A549 (cell line): ENCODE measurements around the gene CTBP2.

Experiments
- BHLHE40 ChIP-seq: IDR thresholded peaks from 2 replicates; pipeline ENCODE4 v1.6.1; 2012; ENCODE audit warnings: low read depth, low read length, inconsistent platforms
- CBX8 ChIP-seq: fragments of 200-600 bp; sonication (generic); IDR thresholded peaks from 2 replicates; pipeline ENCODE4 v1.6.1; 2016
- CHD4 ChIP-seq: fragments of 200-600 bp; sonication (generic); IDR thresholded peaks from 2 replicates; pipeline ENCODE4 v1.6.1; 2016; ENCODE audit warnings: antibody characterized with exemption, mild to moderate bottlenecking, borderline replicate concordance
- CTCF ChIP-seq: fragments of >200 bp; sonication (Bioruptor Twin); formaldehyde crosslinking; IDR thresholded peaks from 3 replicates; pipeline ENCODE4 v1.5.1; 2016
- ESRRA ChIP-seq: fragments of 150-350 bp; IDR thresholded peaks from 2 replicates; pipeline ENCODE4 v1.6.1; 2014; ENCODE audit warnings: mild to moderate bottlenecking, low read length, borderline replicate concordance
- HDAC2 ChIP-seq: fragments of 200-600 bp; sonication (generic); IDR thresholded peaks from 2 replicates; pipeline ENCODE4 v1.6.1; 2016
- MAX ChIP-seq: IDR thresholded peaks from 2 replicates; pipeline ENCODE4 v1.6.1; 2012
- MAZ ChIP-seq: fragments of 150-350 bp; IDR thresholded peaks from 2 replicates; pipeline ENCODE4 v1.6.1; 2014; ENCODE audit warnings: antibody characterized with exemption, low read depth, low read length, borderline replicate concordance
- POLR2A ChIP-seq: IDR thresholded peaks from 2 replicates; pipeline ENCODE4 v1.6.1; 2012; ENCODE audit warnings: mild to moderate bottlenecking, low read length
- REST ChIP-seq: fragments of 200-600 bp; sonication (generic); IDR thresholded peaks from 2 replicates; pipeline ENCODE4 v1.6.1; 2016; ENCODE audit warnings: antibody characterized with exemption, mild to moderate bottlenecking, moderate library complexity
- RNF2 ChIP-seq: fragments of 200-600 bp; sonication (generic); IDR thresholded peaks from 2 replicates; pipeline ENCODE4 v1.6.1; 2016; ENCODE audit warnings: low read depth, mild to moderate bottlenecking, antibody characterized with exemption, moderate library complexity, borderline replicate concordance
- SMC3 ChIP-seq: fragments of >200 bp; sonication (Bioruptor Twin); formaldehyde crosslinking; IDR thresholded peaks from 3 replicates; pipeline ENCODE4 v1.6.1; 2018; ENCODE audit warnings: inconsistent platforms
- ZFP36 ChIP-seq: fragments of 450-650 bp; IDR thresholded peaks from 2 replicates; pipeline ENCODE4 v1.6.1; 2014; ENCODE audit warnings: borderline replicate concordance; ENCODE audit not compliant: partially characterized antibody

- TF ChIP-seq MAZ (no peak), REST (no peak), SMC3 (no peak), ESRRA (no peak), CTCF (no peak), ZFP36 (no peak), CHD4 (no peak), BHLHE40 (no peak), RNF2 (no peak), POLR2A (no peak), CBX8 (no peak), HDAC2 (no peak), MAX (no peak)
Measured at GRCh38 chr10:125062914-125063230, 97.5 kb downstream of the CTBP2 start.
